K562 (cell line): ENCODE data around the gene OLFML2A. TPM values are rescaled to one million over a fixed set of nuclear protein-coding genes. Genes with fewer than 3 reads are reported as not detected.

ENCODE experiments used
- ATF7 ChIP-seq: fragments of 450-650 bp; IDR thresholded peaks from 2 replicates; pipeline ENCODE4 v1.7.1; 2014; ENCODE audit warnings: mild to moderate bottlenecking, moderate library complexity
- CHD2 ChIP-seq: IDR thresholded peaks from 2 replicates; pipeline ENCODE4 v1.6.1; 2011; ENCODE audit warnings: low read depth, low read length
- EGR1 ChIP-seq: fragments of 450-650 bp; conservative IDR thresholded peaks from 2 replicates; pipeline ENCODE4 v1.6.1; 2017; ENCODE audit warnings: mild to moderate bottlenecking
- ETV6 ChIP-seq, 3 experiments: fragments of 150-350 bp in 1 of 3; sonication (generic) in 1 of 3; formaldehyde crosslinking in 1 of 3; IDR thresholded peaks; 2 replicates each; pipeline versions ENCODE4 v1.6.1 to v1.8.0; 2014 to 2022; ENCODE audit warnings: borderline replicate concordance in 2 of 3, low read depth in 2 of 3, antibody characterized with exemption in 1 of 3, low read length in 1 of 3, mild to moderate bottlenecking in 1 of 3, missing genetic modification reagents in 1 of 3
- FOXM1 ChIP-seq, 2 experiments: fragments of 450-650 bp in 1 of 2; sonication (generic) in 1 of 2; formaldehyde crosslinking in 1 of 2; IDR thresholded peaks; 2 replicates each; pipeline versions ENCODE4 v1.6.1 to v1.9.0; 2017 to 2022; ENCODE audit warnings: low read depth in 2 of 2, mild to moderate bottlenecking in 2 of 2, missing genetic modification reagents in 1 of 2, moderate library complexity in 1 of 2
- GATA2 ChIP-seq: sonication (generic); formaldehyde crosslinking; IDR thresholded peaks from 2 replicates; pipeline ENCODE4 v1.4.0; 2020; ENCODE audit warnings: mild to moderate bottlenecking, missing genetic modification reagents
- HNRNPH1 ChIP-seq: fragments of 200-400 bp; formaldehyde crosslinking; optimal IDR thresholded peaks from 2 replicates; pipeline ENCODE3; 2017; ENCODE audit warnings: low read depth, mild to moderate bottlenecking, low read length, moderate library complexity
- KAT8 ChIP-seq: fragments of 450-650 bp; IDR thresholded peaks from 2 replicates; pipeline ENCODE4 v1.6.1; 2016; ENCODE audit warnings: low read depth, mild to moderate bottlenecking
- LCOR ChIP-seq: sonication (generic); formaldehyde crosslinking; IDR thresholded peaks from 2 replicates; pipeline ENCODE4 v1.8.0; 2022; ENCODE audit warnings: mild to moderate bottlenecking, missing genetic modification reagents
- NFRKB ChIP-seq: fragments of 450-650 bp; IDR thresholded peaks from 2 replicates; pipeline ENCODE4 v1.6.1; 2016; ENCODE audit warnings: low read depth
- POLR3A ChIP-seq: IDR thresholded peaks from 2 replicates; pipeline ENCODE4 v1.6.1; 2011; ENCODE audit warnings: borderline replicate concordance, mild to moderate bottlenecking, moderate library complexity; ENCODE audit not compliant: insufficient read length, insufficient read depth; ENCODE audit errors: extremely low read depth
- RBM22 ChIP-seq: fragments of 200-400 bp; formaldehyde crosslinking; IDR thresholded peaks from 2 replicates; pipeline ENCODE4 v1.6.1; 2018; ENCODE audit warnings: low read length, low read depth; ENCODE audit not compliant: poor library complexity, severe bottlenecking
- SMARCA4 ChIP-seq: fragments of 450-650 bp; IDR thresholded peaks from 2 replicates; pipeline ENCODE4 v1.6.1; 2016
- TSC22D4 ChIP-seq: fragments of 450-650 bp; IDR thresholded peaks from 2 replicates; pipeline ENCODE4 v1.6.1; 2016; ENCODE audit warnings: missing genetic modification characterization, missing biosample characterization, control low read depth
- ZBTB17 ChIP-seq: fragments of 450-650 bp; formaldehyde crosslinking; IDR thresholded peaks from 2 replicates; pipeline ENCODE4 v1.4.0; 2020; ENCODE audit warnings: mild to moderate bottlenecking
- ZFP36 ChIP-seq: fragments of 150-350 bp; IDR thresholded peaks from 2 replicates; pipeline ENCODE4 v1.6.1; 2018; ENCODE audit warnings: low read length, low read depth; ENCODE audit not compliant: partially characterized antibody
- ZNF143 ChIP-seq: sonication (generic); formaldehyde crosslinking; IDR thresholded peaks from 2 replicates; pipeline ENCODE4 v1.9.0; 2022; ENCODE audit warnings: mild to moderate bottlenecking, missing genetic modification reagents
- ZNF217 ChIP-seq: sonication (generic); formaldehyde crosslinking; IDR thresholded peaks from 2 replicates; pipeline ENCODE4 v1.8.0; 2022; ENCODE audit warnings: mild to moderate bottlenecking, missing genetic modification reagents
- ZNF655 ChIP-seq: fragments of 250-450 bp; sonication (Bioruptor Pico); IDR thresholded peaks from 2 replicates; pipeline ENCODE4 v1.5.0; 2021
- ZSCAN29 ChIP-seq: fragments of 450-650 bp; IDR thresholded peaks from 2 replicates; pipeline ENCODE4 v1.6.1; 2017
- polyA plus RNA-seq, 8 experiments: library from polyadenylated mRNA; depleted of rRNA in 4 of 8; stranded (reverse) in 5 of 8; unstranded in 3 of 8; fragments of >200 nt; fragmentation: Nextera tagmentation in 2 of 8; fragmentation: Illumina TruSeq in 1 of 8; extraction: Ambion mirVana in 2 of 8; extraction: Trizol in 1 of 8; gene quantifications; 2 replicates each; pipeline versions ENCODE4 v1.2.1 to v1.2.3, GENCODE V29; 2011 to 2014; ENCODE audit warnings: inconsistent platforms in 1 of 8, missing spikeins in 1 of 8
- total RNA-seq, 7 experiments: library from RNA; depleted of rRNA in 6 of 7; stranded (reverse); fragments of >200 nt in 6 of 7; fragmentation: Illumina TruSeq in 2 of 7; extraction: Trizol in 2 of 7; gene quantifications; 2 replicates each; pipeline versions ENCODE4 v1.2.1 to v1.2.3, GENCODE V29; 2011 to 2021; ENCODE audit warnings: low replicate concordance in 1 of 7
- TF ChIP-seq, protein P1 (sequence below): fragments of 250-450 bp; sonication (Bioruptor Pico); IDR thresholded peaks from 2 replicates; pipeline ENCODE4 v1.9.0; 2021; ENCODE audit warnings: mild to moderate bottlenecking
- TF ChIP-seq, protein P2 (sequence below): fragments of 250-450 bp; sonication (Bioruptor Pico); IDR thresholded peaks from 2 replicates; pipeline ENCODE4 v1.5.0; 2022; ENCODE audit warnings: mild to moderate bottlenecking
- TF ChIP-seq, protein P3 (sequence below): sonication (generic); formaldehyde crosslinking; IDR thresholded peaks from 2 replicates; pipeline ENCODE4 v1.8.0; 2023; ENCODE audit warnings: mild to moderate bottlenecking, missing genetic modification reagents

OLFML2A gene
- total and polyA plus RNA-seq, 9 of the 15 experiments (the other 6 are each of a cell fraction or from before 2014, with no cell fraction given), result 0.16 TPM; not detected in 8

DNA sequence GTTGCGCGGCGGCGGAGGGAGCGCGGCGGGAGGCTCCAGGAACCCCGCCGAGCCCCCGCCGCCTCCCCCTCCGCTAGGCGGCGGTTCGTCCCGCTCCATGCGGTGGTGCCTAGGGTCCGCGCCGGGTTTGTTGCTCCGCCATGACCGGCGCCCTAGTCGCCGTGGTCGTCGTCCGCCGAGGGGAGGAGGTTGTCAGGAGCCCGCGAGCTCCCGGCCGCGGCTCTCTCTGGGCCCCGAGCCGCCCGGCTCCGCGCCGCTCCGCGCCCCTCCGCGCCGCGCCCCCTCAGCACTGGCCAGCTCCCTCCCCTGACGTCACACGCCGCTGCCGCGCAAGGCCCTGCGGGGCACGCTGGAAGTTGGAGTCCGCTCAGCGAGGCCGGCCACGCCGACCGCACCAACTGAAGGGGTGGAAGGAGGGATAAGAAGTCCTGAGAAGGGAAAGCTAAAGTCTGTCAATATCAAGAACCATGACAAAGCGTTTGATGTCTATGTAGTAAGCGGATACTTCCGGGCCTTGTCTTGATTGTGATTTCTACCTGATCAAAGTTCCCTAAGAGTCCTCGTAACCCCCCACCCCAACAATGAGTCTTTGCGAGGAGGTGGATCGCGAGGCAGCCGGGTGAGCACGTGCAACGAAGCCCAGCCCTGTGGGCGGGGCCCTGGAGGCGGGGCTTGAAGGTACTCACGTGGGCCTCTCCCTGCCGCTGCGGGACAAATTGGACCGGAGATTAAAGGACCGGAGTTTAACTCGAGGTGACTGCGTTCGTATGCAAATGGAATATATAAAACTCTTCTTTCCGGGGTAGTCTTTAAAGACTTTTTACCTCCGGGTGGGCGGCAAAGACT is 5.7 kb upstream of the OLFML2A start, which contains the start of gene NR6A1 (continued):
- TF ChIP-seq CHD2, result peak; percentile 38; the same call in 1 of the 2 replicates
- TF ChIP-seq, protein P1, sequence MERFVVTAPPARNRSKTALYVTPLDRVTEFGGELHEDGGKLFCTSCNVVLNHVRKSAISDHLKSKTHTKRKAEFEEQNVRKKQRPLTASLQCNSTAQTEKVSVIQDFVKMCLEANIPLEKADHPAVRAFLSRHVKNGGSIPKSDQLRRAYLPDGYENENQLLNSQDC (CRISPR knock-in tag), result no peak
- TF ChIP-seq ZNF143 (CRISPR knock-in tag), result peak; percentile 92
- no peak for TF ChIP-seq ETV6 (IDR thresholded peaks at IDR 0.05; ENCODE audit: borderline replicate concordance in 1 of 2, low read depth in 2 of 2, low read length in 1 of 2)
- no peak for TF ChIP-seq ETV6 (CRISPR knock-in tag; IDR thresholded peaks at IDR 0.05; ENCODE audit: borderline replicate concordance)
- no peak for TF ChIP-seq SMARCA4
- no peak for TF ChIP-seq TSC22D4 (tag)
- no peak for TF ChIP-seq ZNF655
- TF ChIP-seq KAT8, result no peak
- TF ChIP-seq ZNF217 (CRISPR knock-in tag), result no peak
- TF ChIP-seq, protein P2, sequence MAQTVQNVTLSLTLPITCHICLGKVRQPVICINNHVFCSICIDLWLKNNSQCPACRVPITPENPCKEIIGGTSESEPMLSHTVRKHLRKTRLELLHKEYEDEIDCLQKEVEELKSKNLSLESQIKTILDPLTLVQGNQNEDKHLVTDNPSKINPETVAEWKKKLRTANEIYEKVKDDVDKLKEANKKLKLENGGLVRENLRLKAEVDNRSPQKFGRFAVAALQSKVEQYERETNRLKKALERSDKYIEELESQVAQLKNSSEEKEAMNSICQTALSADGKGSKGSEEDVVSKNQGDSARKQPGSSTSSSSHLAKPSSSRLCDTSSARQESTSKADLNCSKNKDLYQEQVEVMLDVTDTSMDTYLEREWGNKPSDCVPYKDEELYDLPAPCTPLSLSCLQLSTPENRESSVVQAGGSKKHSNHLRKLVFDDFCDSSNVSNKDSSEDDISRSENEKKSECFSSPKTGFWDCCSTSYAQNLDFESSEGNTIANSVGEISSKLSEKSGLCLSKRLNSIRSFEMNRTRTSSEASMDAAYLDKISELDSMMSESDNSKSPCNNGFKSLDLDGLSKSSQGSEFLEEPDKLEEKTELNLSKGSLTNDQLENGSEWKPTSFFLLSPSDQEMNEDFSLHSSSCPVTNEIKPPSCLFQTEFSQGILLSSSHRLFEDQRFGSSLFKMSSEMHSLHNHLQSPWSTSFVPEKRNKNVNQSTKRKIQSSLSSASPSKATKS (CRISPR knock-in tag), result no peak
- TF ChIP-seq ZBTB17 (CRISPR knock-in tag), result 0 out of 2 replicates have a peak, but pooled peaks have one; percentile 32
- no peak for TF ChIP-seq ZSCAN29
- TF ChIP-seq FOXM1 (IDR thresholded peaks at IDR 0.05; ENCODE audit: low read depth), result peak; percentile 91
- TF ChIP-seq FOXM1 (CRISPR knock-in tag; IDR thresholded peaks at IDR 0.05; ENCODE audit: low read depth), result no peak
- TF ChIP-seq ZFP36, result no peak
- no peak for TF ChIP-seq NFRKB
- TF ChIP-seq LCOR (CRISPR knock-in tag), result no peak
- TF ChIP-seq RBM22, result peak; percentile 41
- no peak for TF ChIP-seq POLR3A
- TF ChIP-seq EGR1, result peak; percentile 76
- TF ChIP-seq ATF7, result peak; percentile 100
- TF ChIP-seq, protein P3, sequence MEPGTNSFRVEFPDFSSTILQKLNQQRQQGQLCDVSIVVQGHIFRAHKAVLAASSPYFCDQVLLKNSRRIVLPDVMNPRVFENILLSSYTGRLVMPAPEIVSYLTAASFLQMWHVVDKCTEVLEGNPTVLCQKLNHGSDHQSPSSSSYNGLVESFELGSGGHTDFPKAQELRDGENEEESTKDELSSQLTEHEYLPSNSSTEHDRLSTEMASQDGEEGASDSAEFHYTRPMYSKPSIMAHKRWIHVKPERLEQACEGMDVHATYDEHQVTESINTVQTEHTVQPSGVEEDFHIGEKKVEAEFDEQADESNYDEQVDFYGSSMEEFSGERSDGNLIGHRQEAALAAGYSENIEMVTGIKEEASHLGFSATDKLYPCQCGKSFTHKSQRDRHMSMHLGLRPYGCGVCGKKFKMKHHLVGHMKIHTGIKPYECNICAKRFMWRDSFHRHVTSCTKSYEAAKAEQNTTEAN (CRISPR knock-in tag), result no peak
- TF ChIP-seq GATA2 (CRISPR knock-in tag), result no peak
- TF ChIP-seq HNRNPH1, result no peak
